ENCODE data around the gene OR4S2.

- TF ChIP-seq, protein P1, sequence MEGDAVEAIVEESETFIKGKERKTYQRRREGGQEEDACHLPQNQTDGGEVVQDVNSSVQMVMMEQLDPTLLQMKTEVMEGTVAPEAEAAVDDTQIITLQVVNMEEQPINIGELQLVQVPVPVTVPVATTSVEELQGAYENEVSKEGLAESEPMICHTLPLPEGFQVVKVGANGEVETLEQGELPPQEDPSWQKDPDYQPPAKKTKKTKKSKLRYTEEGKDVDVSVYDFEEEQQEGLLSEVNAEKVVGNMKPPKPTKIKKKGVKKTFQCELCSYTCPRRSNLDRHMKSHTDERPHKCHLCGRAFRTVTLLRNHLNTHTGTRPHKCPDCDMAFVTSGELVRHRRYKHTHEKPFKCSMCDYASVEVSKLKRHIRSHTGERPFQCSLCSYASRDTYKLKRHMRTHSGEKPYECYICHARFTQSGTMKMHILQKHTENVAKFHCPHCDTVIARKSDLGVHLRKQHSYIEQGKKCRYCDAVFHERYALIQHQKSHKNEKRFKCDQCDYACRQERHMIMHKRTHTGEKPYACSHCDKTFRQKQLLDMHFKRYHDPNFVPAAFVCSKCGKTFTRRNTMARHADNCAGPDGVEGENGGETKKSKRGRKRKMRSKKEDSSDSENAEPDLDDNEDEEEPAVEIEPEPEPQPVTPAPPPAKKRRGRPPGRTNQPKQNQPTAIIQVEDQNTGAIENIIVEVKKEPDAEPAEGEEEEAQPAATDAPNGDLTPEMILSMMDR (IDR thresholded peaks at IDR 0.05; ENCODE audit: low read depth, low read length, poor library complexity, severe bottlenecking): no peak
- TF ChIP-seq EZH2phosphoT487 (IDR thresholded peaks at IDR 0.05; ENCODE audit: borderline replicate concordance, low read length): no peak
These were observed 23.6 kb upstream of the OR4S2 start for GRCh38 chr11:55624531-55624930.
